A673 (cell line): ENCODE results near the gene METTL26. TPM values are rescaled to one million over a fixed set of nuclear protein-coding genes. Genes with fewer than 3 reads are reported as not detected.

Source experiments
- BruUV-seq: library from RNA; stranded (reverse); fragments of 400-500 nt; replicated peaks from 2 replicates; lab custom pipeline; 2021; lab: Mats Ljungman, UMichigan
- CTCF ChIA-PET: fragments of 300-600 bp; sonication (Branson Sonifier 250); formaldehyde crosslinking; loops from one replicate; lab custom pipeline; 2022; ENCODE audit warnings: antibody characterized with exemption; lab: Charles Lee
- POLR2A ChIA-PET: fragments of 300-600 bp; sonication (Branson Sonifier 250); formaldehyde crosslinking; loops from one replicate; lab custom pipeline; 2022; ENCODE audit warnings: antibody characterized with exemption; ENCODE audit not compliant: low non-redundant PET; lab: Charles Lee
- DNase-seq: peaks from one replicate; pipeline ENCODE4 v3.0.0-alpha.2; 2015; ENCODE audit warnings: low spot score
- H3K27ac ChIP-seq: fragments of 200-600 bp; sonication (generic); 2 replicates; pipeline ENCODE4 v1.5.1; 2016; ENCODE audit warnings: mixed run types, low read depth, mild to moderate bottlenecking, mixed read lengths, antibody characterized with exemption, low read length; ENCODE audit not compliant: poor library complexity, severe bottlenecking
- H3K27me3 ChIP-seq: fragments of 200-600 bp; sonication (generic); replicated peaks from 2 replicates; pipeline ENCODE4 v1.6.1; 2017; ENCODE audit warnings: mixed run types, low read depth, mild to moderate bottlenecking, mixed read lengths, antibody characterized with exemption, low read length; ENCODE audit not compliant: insufficient read depth, poor library complexity
- H3K36me3 ChIP-seq: fragments of 200-600 bp; sonication (generic); 2 replicates; pipeline ENCODE4 v1.6.1; 2016; ENCODE audit warnings: mixed run types, mild to moderate bottlenecking, mixed read lengths, antibody characterized with exemption, low read length; ENCODE audit not compliant: insufficient read depth, poor library complexity, severe bottlenecking
- H3K4me1 ChIP-seq: fragments of 200-600 bp; sonication (generic); 2 replicates; pipeline ENCODE4 v1.6.1; 2017; ENCODE audit warnings: mixed run types, mild to moderate bottlenecking, mixed read lengths, antibody characterized with exemption, low read length; ENCODE audit not compliant: insufficient read depth, poor library complexity, severe bottlenecking
- H3K4me3 ChIP-seq: fragments of 200-600 bp; sonication (generic); 2 replicates; pipeline ENCODE4 v1.5.1; 2016; ENCODE audit warnings: low read depth, mixed run types, mild to moderate bottlenecking, mixed read lengths, low read length; ENCODE audit not compliant: poor library complexity, severe bottlenecking
- H3K9me3 ChIP-seq: fragments of 200-600 bp; sonication (generic); 2 replicates; pipeline ENCODE4 v1.6.1; 2016; ENCODE audit warnings: mixed run types, low read depth, mild to moderate bottlenecking, mixed read lengths, antibody characterized with exemption, low read length; ENCODE audit not compliant: poor library complexity, severe bottlenecking
- CTCF ChIP-seq: fragments of 300-800, 200-600 bp; sonication (generic); conservative IDR thresholded peaks from 2 replicates; pipeline ENCODE4 v1.5.1; 2017; ENCODE audit warnings: low read depth, mild to moderate bottlenecking, antibody characterized with exemption, low read length, moderate library complexity, mixed read lengths
- EZH2 ChIP-seq: fragments of 200-600 bp; sonication (generic); IDR thresholded peaks from 2 replicates; pipeline ENCODE4 v1.6.1; 2017; ENCODE audit warnings: borderline replicate concordance, low read depth, mild to moderate bottlenecking, mixed read lengths, antibody characterized with exemption, low read length; ENCODE audit not compliant: poor library complexity, severe bottlenecking
- intact Hi-C: fragments of 100-400 bp; cut with micrococcal nuclease; formaldehyde crosslinking; loops from one replicate; pipeline ENCODE4 v1.10.0; 2022; ENCODE audit not compliant: unreplicated experiment
- total RNA-seq: library from RNA; stranded (reverse); gene quantifications from 2 replicates; pipeline ENCODE4 v1.2.3, GENCODE V29; 2021

The METTL26 gene
- total RNA-seq, 1 experiment from 2014 or later, result 138 TPM

DNA sequence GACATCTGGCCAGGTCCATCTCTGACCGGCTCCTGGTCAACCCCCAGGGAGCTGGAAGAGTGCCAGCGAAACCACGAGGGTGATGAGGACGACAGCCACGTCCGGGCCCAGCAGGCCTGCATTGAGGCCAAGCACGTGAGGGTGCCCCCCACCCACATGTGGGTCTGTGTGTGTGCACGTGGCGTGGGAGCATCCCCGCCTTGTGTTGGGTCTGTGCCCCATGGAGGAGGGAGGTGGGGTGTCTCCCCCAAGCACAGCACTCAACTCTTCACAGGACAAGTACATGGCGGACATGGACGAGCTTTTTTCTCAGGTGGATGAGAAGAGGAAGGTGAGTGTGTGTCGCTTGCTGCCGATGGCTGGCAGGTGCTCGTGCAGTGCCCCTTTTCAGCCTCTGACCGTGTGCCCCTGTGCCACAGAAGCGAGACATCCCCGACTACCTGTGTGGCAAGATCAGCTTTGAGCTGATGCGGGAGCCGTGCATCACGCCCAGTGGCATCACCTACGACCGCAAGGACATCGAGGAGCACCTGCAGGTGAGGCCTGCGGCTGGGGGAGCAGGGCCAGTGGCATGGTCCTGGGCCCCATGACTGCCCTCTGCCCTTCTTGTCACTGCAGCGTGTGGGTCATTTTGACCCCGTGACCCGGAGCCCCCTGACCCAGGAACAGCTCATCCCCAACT is 45.8 kb upstream of the METTL26 start:
- Histone ChIP-seq H3K4me3 (peak overlapping the region; percentile 94), H3K4me1 (peaks cover 33% of the 10 kb centered on the region), H3K27me3 (no peaks in the 10 kb centered on the region), H3K27ac (peak overlapping the region; percentile 86), H3K36me3 (peaks cover 25% of the 10 kb centered on the region), H3K9me3 (no peaks in the 10 kb centered on the region)
- TSS peak; percentile 90 for BruUV-seq
- intact Hi-C loops, result no loop called here
- ChIA-PET POLR2A (interaction anchor here (0.6 kb wide), 1 partner anchor 14 kb away, joined by 3 read pairs; no protein-coding TSS in a partner anchor), CTCF (interaction anchor here (0.5 kb wide), 1 partner anchor 17 kb away, joined by 8 read pairs; no protein-coding TSS in a partner anchor)
- no peak for DNase-seq
- TF ChIP-seq CTCF (no peak), EZH2 (no peak)

- no peaks in the 10 kb centered on the region for H3K9me3 ChIP-seq
- TF ChIP-seq EZH2, result no peak
- no peak for TF ChIP-seq CTCF
- H3K36me3 ChIP-seq, result peaks cover 23% of the 10 kb centered on the region
- peak overlapping the region; percentile 86 for H3K27ac ChIP-seq
- CTCF ChIA-PET, result interaction anchor here (0.5 kb wide), 1 partner anchor 16 kb away, joined by 8 read pairs; no protein-coding TSS in a partner anchor
- intact Hi-C loops, result no loop called here
- POLR2A ChIA-PET, result interaction anchor here (0.6 kb wide), 1 partner anchor 15 kb away, joined by 3 read pairs; no protein-coding TSS in a partner anchor
- peak overlapping the region; percentile 94 for H3K4me3 ChIP-seq
- H3K27me3 ChIP-seq, result no peaks in the 10 kb centered on the region
- H3K4me1 ChIP-seq, result peaks cover 33% of the 10 kb centered on the region
- BruUV-seq, result no TSS peak
- DNase-seq, result peak; percentile 52
Measured at GRCh38 chr16:680967-681745, 45.1 kb upstream of the METTL26 start.

DNA sequence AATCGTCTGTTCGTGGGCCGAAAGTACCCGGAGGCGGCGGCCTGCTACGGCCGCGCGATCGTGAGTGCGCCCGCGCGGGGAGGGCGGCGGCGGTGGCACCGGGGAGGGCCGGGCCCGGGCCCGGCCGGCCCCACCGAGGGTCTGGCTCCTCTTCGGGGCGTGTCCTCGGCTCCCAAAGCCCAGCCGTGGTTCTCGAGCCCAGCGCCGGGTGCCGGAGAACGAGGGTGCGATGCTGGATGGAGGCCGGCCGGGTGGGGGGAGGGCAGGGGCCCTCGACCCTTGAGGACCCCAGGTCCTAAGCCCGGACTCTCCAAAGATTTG is 44.5 kb upstream of the METTL26 start:
- intact Hi-C loops, result no loop called here
- DNase-seq, result no peak
- CTCF ChIA-PET, result interaction anchor here (0.6 kb wide), 1 partner anchor 1474 kb away, joined by 3 read pairs; no protein-coding TSS in a partner anchor
- peak overlapping the region; percentile 94 for H3K4me3 ChIP-seq
- peaks cover 23% of the 10 kb centered on the region for H3K36me3 ChIP-seq
- no peaks in the 10 kb centered on the region for H3K27me3 ChIP-seq
- TF ChIP-seq EZH2 (no peak), CTCF (no peak)
- POLR2A ChIA-PET, result no interaction called here
- H3K27ac ChIP-seq, result peak overlapping the region; percentile 86
- peaks cover 33% of the 10 kb centered on the region for H3K4me1 ChIP-seq
- no peaks in the 10 kb centered on the region for H3K9me3 ChIP-seq
- no TSS peak for BruUV-seq
